IMR-90 (cell line): ENCODE measurements around the gene ABCA2. TPM values are rescaled to one million over a fixed set of nuclear protein-coding genes. Genes with fewer than 3 reads are reported as not detected.

Source experiments
- ATAC-seq: fragments of 200-7000 bp; cut with Tn5 transposase; 2 replicates; pipeline ENCODE4 v1.9.1; 2020; ENCODE audit warnings: low read depth, mild to moderate bottlenecking, moderate library complexity
- BruUV-seq: library from RNA; stranded (reverse); fragments of 400-500 nt; replicated peaks from 2 replicates; lab custom pipeline; 2021; lab: Mats Ljungman, UMichigan
- CTCF ChIA-PET: fragments of 300-600 bp; formaldehyde crosslinking; extraction: SDS; loops from one replicate; lab custom pipeline; 2021; ENCODE audit warnings: antibody characterized with exemption; lab: Yijun Ruan, JAX
- POLR2A ChIA-PET: fragments of 300-600 bp; sonication (Branson Sonifier 250); formaldehyde crosslinking; loops from one replicate; lab custom pipeline; 2022; ENCODE audit warnings: antibody characterized with exemption; ENCODE audit not compliant: unreplicated experiment; lab: Charles Lee
- DNase-seq: peaks from one replicate; pipeline ENCODE4 v3.0.0; 2013
- H2AFZ ChIP-seq: replicated peaks from 2 replicates; pipeline ENCODE3; 2013; ENCODE audit warnings: low read length, mild to moderate bottlenecking; ENCODE audit not compliant: poor library complexity
- H2AK5ac ChIP-seq: 2 replicates; pipeline ENCODE4 v1.6.1; 2013; ENCODE audit warnings: low read depth, low read length, inconsistent platforms
- H2AK9ac ChIP-seq: replicated peaks from 2 replicates; pipeline ENCODE3; 2013; ENCODE audit warnings: mild to moderate bottlenecking, low read depth, low read length, moderate library complexity; ENCODE audit not compliant: poor library complexity
- H2BK120ac ChIP-seq: 2 replicates; pipeline ENCODE4 v1.6.1; 2013; ENCODE audit warnings: low read depth, low read length, inconsistent platforms
- H2BK15ac ChIP-seq: 3 replicates; pipeline ENCODE4 v1.6.1; 2013; ENCODE audit warnings: low read depth, low read length, inconsistent platforms
- H2BK20ac ChIP-seq: 2 replicates; pipeline ENCODE4 v1.6.1; 2013; ENCODE audit warnings: low read depth, mild to moderate bottlenecking, inconsistent platforms, low read length, moderate library complexity
- H2BK5ac ChIP-seq: 2 replicates; pipeline ENCODE4 v1.6.1; 2013; ENCODE audit warnings: mild to moderate bottlenecking, low read depth, low read length, inconsistent platforms; ENCODE audit not compliant: poor library complexity, severe bottlenecking
- H3K14ac ChIP-seq: replicated peaks from 2 replicates; pipeline ENCODE4 v1.6.1; 2013; ENCODE audit warnings: low read depth, low read length, inconsistent platforms
- H3K18ac ChIP-seq: 2 replicates; pipeline ENCODE4 v1.6.1; 2013; ENCODE audit warnings: low read depth, low read length, control low read depth
- H3K23ac ChIP-seq: 2 replicates; pipeline ENCODE4 v1.6.1; 2013; ENCODE audit warnings: low read depth, low read length, inconsistent platforms
- H3K27ac ChIP-seq: 2 replicates; pipeline ENCODE4 v1.5.1; 2013; ENCODE audit warnings: mild to moderate bottlenecking, control low read depth, low read length; ENCODE audit not compliant: insufficient read depth
- H3K27me3 ChIP-seq: 2 replicates; pipeline ENCODE4 v1.6.1; 2013; ENCODE audit warnings: low read length; ENCODE audit not compliant: control insufficient read depth, insufficient read depth
- H3K36me3 ChIP-seq: 2 replicates; pipeline ENCODE4 v1.6.1; 2013; ENCODE audit warnings: low read length, mixed read lengths; ENCODE audit not compliant: control insufficient read depth, insufficient read depth
- H3K4ac ChIP-seq: 2 replicates; pipeline ENCODE4 v1.6.1; 2013; ENCODE audit warnings: low read depth, low read length, inconsistent platforms
- H3K4me1 ChIP-seq: 2 replicates; pipeline ENCODE4 v1.6.1; 2013; ENCODE audit warnings: low read length, mixed read lengths; ENCODE audit not compliant: control insufficient read depth, insufficient read depth
- H3K4me2 ChIP-seq: 2 replicates; pipeline ENCODE4 v1.6.1; 2013; ENCODE audit warnings: low read depth, mild to moderate bottlenecking, control low read depth, low read length, moderate library complexity
- H3K4me3 ChIP-seq: 2 replicates; pipeline ENCODE4 v1.5.1; 2013; ENCODE audit warnings: low read depth, mild to moderate bottlenecking, control low read depth, low read length, moderate library complexity; ENCODE audit not compliant: insufficient read depth
- H3K56ac ChIP-seq: 2 replicates; pipeline ENCODE4 v1.6.1; 2013; ENCODE audit warnings: low read length, inconsistent platforms; ENCODE audit not compliant: insufficient read depth; ENCODE audit errors: extremely low read depth
- H3K79me1 ChIP-seq, 2 experiments: 2 replicates each; pipeline ENCODE4 v1.6.1; 2013; ENCODE audit warnings: low read length in 2 of 2, inconsistent platforms in 1 of 2, low read depth in 1 of 2
- H3K9ac ChIP-seq: 2 replicates; pipeline ENCODE4 v1.6.1; 2013; ENCODE audit warnings: low read depth, low read length, control low read depth
- H3K9me1 ChIP-seq: 2 replicates; pipeline ENCODE4 v1.6.1; 2013; ENCODE audit warnings: low read length, inconsistent platforms; ENCODE audit not compliant: insufficient read depth
- H3K9me3 ChIP-seq: 2 replicates; pipeline ENCODE4 v1.6.1; 2013; ENCODE audit warnings: low read length; ENCODE audit not compliant: control insufficient read depth, insufficient read depth
- H4K20me1 ChIP-seq: 2 replicates; pipeline ENCODE4 v1.6.1; 2013; ENCODE audit warnings: low read length, inconsistent platforms; ENCODE audit not compliant: insufficient read depth
- H4K5ac ChIP-seq: 2 replicates; pipeline ENCODE4 v1.6.1; 2013; ENCODE audit warnings: mild to moderate bottlenecking, low read depth, low read length, control low read depth
- H4K8ac ChIP-seq, 2 experiments: 2 replicates each; pipeline ENCODE4 v1.6.1; 2013; ENCODE audit warnings: low read depth in 2 of 2, low read length in 2 of 2, control low read depth in 1 of 2, inconsistent platforms in 1 of 2
- H4K91ac ChIP-seq: 2 replicates; pipeline ENCODE4 v1.6.1; 2013; ENCODE audit warnings: low read depth, low read length, inconsistent platforms; ENCODE audit not compliant: insufficient read depth
- BHLHE40 ChIP-seq: fragments of 150-350 bp; IDR thresholded peaks from 2 replicates; pipeline ENCODE4 v1.6.1; 2016; ENCODE audit warnings: mild to moderate bottlenecking, low read depth, low read length
- CHD1 ChIP-seq: IDR thresholded peaks from 2 replicates; pipeline ENCODE4 v1.6.1; 2012; ENCODE audit warnings: low read depth, low read length, improper control_type of control experiment
- CTCF ChIP-seq: conservative IDR thresholded peaks from 2 replicates; pipeline ENCODE4 v1.5.1; 2012; ENCODE audit warnings: mild to moderate bottlenecking, low read depth, low read length, improper control_type of control experiment
- ELK1 ChIP-seq: fragments of 150-350 bp; IDR thresholded peaks from 2 replicates; pipeline ENCODE4 v1.6.1; 2016; ENCODE audit warnings: low read depth, mild to moderate bottlenecking, low read length, moderate library complexity, borderline replicate concordance
- MAZ ChIP-seq: IDR thresholded peaks from 2 replicates; pipeline ENCODE4 v1.6.1; 2012; ENCODE audit warnings: low read depth, mild to moderate bottlenecking, low read length, improper control_type of control experiment, moderate library complexity, borderline replicate concordance
- MXI1 ChIP-seq: IDR thresholded peaks from 2 replicates; pipeline ENCODE4 v1.6.1; 2012; ENCODE audit warnings: low read depth, mild to moderate bottlenecking, low read length, moderate library complexity, borderline replicate concordance
- POLR2A ChIP-seq: IDR thresholded peaks from 2 replicates; pipeline ENCODE4 v1.6.1; 2012; ENCODE audit warnings: mild to moderate bottlenecking, low read depth, low read length
- RAD21 ChIP-seq: IDR thresholded peaks from 2 replicates; pipeline ENCODE4 v1.6.1; 2012; ENCODE audit warnings: low read length, improper control_type of control experiment
- RCOR1 ChIP-seq: IDR thresholded peaks from 2 replicates; pipeline ENCODE4 v1.6.1; 2012; ENCODE audit warnings: mild to moderate bottlenecking, low read length, improper control_type of control experiment; ENCODE audit not compliant: insufficient replicate concordance
- SMC3 ChIP-seq: fragments of 150-350 bp; IDR thresholded peaks from 2 replicates; pipeline ENCODE4 v1.6.1; 2016; ENCODE audit warnings: low read depth, mild to moderate bottlenecking, antibody characterized with exemption, low read length, moderate library complexity
- USF2 ChIP-seq: fragments of 150-350 bp; IDR thresholded peaks from 2 replicates; pipeline ENCODE4 v1.6.1; 2017; ENCODE audit warnings: mild to moderate bottlenecking, antibody characterized with exemption, low read length, low read depth
- WGBS, 2 experiments: methylation state at CpG; one replicate each; pipeline versions ENCODE4 v1.1.5 to v1.1.7; 2013; ENCODE audit warnings: missing lambda C conversion rate in 2 of 2; ENCODE audit not compliant: insufficient read length in 1 of 2; ENCODE audit errors: extremely low coverage in 2 of 2; 5-methylcytosine and 5-hydroxymethylcytosine counted together
- dilution Hi-C: fragments of 300-500 bp; cut with HindIII; formaldehyde crosslinking; loops from one replicate; pipeline ENCODE4 v1.14.3; 2018; ENCODE audit warnings: low sequenced_read_pairs; ENCODE audit not compliant: unreplicated experiment
- in situ Hi-C: fragments of 300-500 bp; cut with MboI; formaldehyde crosslinking; loops from 3 replicates; pipeline ENCODE4 v1.14.3; 2019; ENCODE audit warnings: low sequenced_read_pairs, inconsistent platforms, mixed read lengths
- intact Hi-C: fragments of 100-400 bp; cut with micrococcal nuclease; formaldehyde crosslinking; loops from 2 replicates; pipeline ENCODE4 v1.10.0; 2022
- polyA plus RNA-seq, 3 experiments: library from polyadenylated mRNA; depleted of rRNA; stranded (reverse); fragments of >200 nt; gene quantifications; 2 replicates each; pipeline ENCODE4 v1.2.3, GENCODE V29; 2012; ENCODE audit warnings: low replicate concordance in 1 of 3
- total RNA-seq: library from RNA; depleted of rRNA; stranded (reverse); fragments of >200 nt; gene quantifications from 2 replicates; pipeline ENCODE4 v1.2.3, GENCODE V29; 2012

Gene ABCA2
- total and polyA plus RNA-seq, 2 of the 4 experiments (the other 2 are of a cell fraction) = 3.8 to 46.0 TPM

GRCh38 chr9:137034709-137035506 is 6.9 kb upstream of the ABCA2 start:
- Histone ChIP-seq H3K27me3 (peaks cover 2% of the 10 kb centered on the region; the same call in 1 of the 2 replicates), H2AFZ (peak overlapping the region; percentile 53), H3K4ac (no peak overlapping the region), H4K20me1 (no peaks in the 10 kb centered on the region; the same call in 1 of the 2 replicates), H3K9me3 (no peaks in the 10 kb centered on the region), H4K5ac (no peak overlapping the region), H2BK15ac (no peak overlapping the region), H2BK20ac (no peak overlapping the region), H4K8ac (no peak overlapping the region), H3K23ac (no peak overlapping the region), H3K4me2 (no peak overlapping the region), H3K4me3 (no peak overlapping the region), H3K4me1 (no peaks in the 10 kb centered on the region), H3K18ac (no peak overlapping the region), H3K9ac (no peak overlapping the region), H4K91ac (no peak overlapping the region), H3K9me1 (no peaks in the 10 kb centered on the region), H3K14ac (no peak overlapping the region), H2BK120ac (no peak overlapping the region), H3K79me1 (no peaks in the 10 kb centered on the region), H2AK5ac (no peak overlapping the region), H2BK5ac (no peak overlapping the region), H3K56ac (no peak overlapping the region), H2AK9ac (peak overlapping the region; percentile 91), H3K27ac (no peak overlapping the region), H3K36me3 (peaks cover 12% of the 10 kb centered on the region)
- DNase-seq = peak; percentile 77
- peak; percentile 97 for ATAC-seq
- 10% methylated on average over 10 of the region's 24 CpGs; no CpG with 5 or more reads in 1 of the 2 experiments for WGBS, 2 experiments
- TF ChIP-seq CTCF (peak; percentile 88), RAD21 (peak; percentile 87), SMC3 (peak; percentile 80), BHLHE40 (no peak), MXI1 (no peak), POLR2A (no peak), CHD1 (no peak), RCOR1 (no peak), USF2 (no peak), ELK1 (no peak), MAZ (peak; percentile 41; the same call in 1 of the 2 replicates)
- BruUV-seq = no TSS peak
- dilution Hi-C loops = no loop called here
- ChIA-PET POLR2A (no interaction called here), CTCF (interaction anchor here (0.6 to 3.1 kb wide), 8 partner anchors 12 to 248 kb away, joined by 3 to 27 read pairs (median 4); partner anchors contain the start of gene NPDC1)
- in situ Hi-C loops = loop anchor here (10.0 kb wide), 1 partner anchor 250 kb away; no protein-coding TSS in a partner anchor
- intact Hi-C loops = loop anchor here (1.0 kb wide), 3 partner anchors 87 to 248 kb away; no protein-coding TSS in a partner anchor
